GM12874 (cell line): Measurements from ENCODE around the gene PKP4.

ENCODE experiments used
- TF ChIP-seq, protein P1 (sequence below): IDR thresholded peaks from 2 replicates; pipeline ENCODE4 v1.5.1; 2011; ENCODE audit warnings: low read depth, mild to moderate bottlenecking, control low read depth, low read length, moderate library complexity; ENCODE audit not compliant: insufficient read depth

Gene PKP4

DNA sequence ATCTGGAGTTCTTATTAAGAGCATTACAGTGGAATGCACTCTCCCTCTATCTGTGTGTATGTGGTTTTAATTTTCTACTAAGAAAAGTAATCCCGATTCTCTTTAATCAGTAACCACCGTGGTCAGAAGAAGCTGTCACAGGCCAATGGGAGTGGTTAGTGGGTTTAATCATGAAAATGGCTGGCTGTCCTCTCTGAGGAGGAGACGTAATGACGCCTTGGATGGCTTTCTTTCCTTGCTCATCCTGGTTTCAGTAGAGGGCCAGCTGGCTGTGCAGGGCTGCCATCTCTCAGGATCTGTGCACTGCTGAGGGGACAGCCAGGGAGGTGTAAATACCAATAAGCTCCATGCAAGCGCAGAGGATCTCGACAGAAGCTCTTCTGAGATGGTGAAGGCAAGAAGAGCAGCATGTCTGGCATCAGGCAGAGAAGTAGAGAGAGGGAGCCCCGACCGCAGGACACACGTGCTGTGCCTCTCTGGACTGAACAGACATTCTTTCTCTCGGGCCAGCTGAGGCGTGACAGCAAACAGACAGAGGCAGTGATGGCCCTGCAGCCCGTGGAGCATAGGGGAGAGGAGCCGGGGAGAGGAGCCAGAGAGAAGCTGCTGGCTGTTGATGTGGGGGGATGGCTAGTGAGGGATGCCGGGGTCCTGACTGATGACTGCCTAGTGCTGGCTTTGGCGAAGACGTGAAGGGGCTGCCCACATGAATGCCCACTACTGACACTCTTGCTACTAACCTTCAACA, 273.3 kb downstream of the PKP4 start:
- TF ChIP-seq, protein P1, sequence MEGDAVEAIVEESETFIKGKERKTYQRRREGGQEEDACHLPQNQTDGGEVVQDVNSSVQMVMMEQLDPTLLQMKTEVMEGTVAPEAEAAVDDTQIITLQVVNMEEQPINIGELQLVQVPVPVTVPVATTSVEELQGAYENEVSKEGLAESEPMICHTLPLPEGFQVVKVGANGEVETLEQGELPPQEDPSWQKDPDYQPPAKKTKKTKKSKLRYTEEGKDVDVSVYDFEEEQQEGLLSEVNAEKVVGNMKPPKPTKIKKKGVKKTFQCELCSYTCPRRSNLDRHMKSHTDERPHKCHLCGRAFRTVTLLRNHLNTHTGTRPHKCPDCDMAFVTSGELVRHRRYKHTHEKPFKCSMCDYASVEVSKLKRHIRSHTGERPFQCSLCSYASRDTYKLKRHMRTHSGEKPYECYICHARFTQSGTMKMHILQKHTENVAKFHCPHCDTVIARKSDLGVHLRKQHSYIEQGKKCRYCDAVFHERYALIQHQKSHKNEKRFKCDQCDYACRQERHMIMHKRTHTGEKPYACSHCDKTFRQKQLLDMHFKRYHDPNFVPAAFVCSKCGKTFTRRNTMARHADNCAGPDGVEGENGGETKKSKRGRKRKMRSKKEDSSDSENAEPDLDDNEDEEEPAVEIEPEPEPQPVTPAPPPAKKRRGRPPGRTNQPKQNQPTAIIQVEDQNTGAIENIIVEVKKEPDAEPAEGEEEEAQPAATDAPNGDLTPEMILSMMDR: no peak

DNA sequence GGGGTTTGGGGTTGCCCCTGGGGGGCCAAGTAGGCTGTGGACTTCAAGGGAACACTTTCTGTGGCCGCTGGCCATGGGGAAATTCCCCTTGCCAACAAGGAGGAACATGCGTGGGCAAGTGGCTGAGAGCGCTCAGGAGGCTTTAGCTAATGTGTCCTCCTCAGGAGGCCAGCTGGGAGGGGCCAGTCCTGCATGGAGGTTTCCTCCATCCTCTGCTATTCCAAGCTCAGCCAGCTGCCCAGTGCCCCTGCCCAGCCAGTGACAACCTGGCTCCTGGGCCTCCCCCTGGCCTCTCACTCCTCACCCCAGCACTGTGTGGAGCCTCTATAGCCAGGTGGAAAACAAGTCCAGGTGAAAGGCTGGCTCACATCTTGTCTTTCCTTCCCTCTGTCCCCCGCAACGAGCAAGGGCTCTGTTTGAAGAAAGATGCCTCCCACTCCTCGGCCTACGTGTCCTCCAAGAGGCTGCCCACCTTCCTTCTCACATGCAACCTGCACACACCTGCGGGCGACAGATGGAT, 273.9 kb downstream of the PKP4 start:
- TF ChIP-seq, protein P1: no peak

GRCh38 chr2:158731386-158731785, 274.6 kb downstream of the PKP4 start:
- TF ChIP-seq, protein P1: no peak
